ACHN (cell line): ENCODE data around the gene BANP.
A peak's percentile ranks its signal among the peaks of the same experiment; 100 is the strongest.
"Not testable (repeated sequence)": the region's sequence is repeated elsewhere in the genome, so short reads cannot be mapped to it uniquely, and the experiment has no call there.

ENCODE experiments used
- DNase-seq: peaks from one replicate; pipeline ENCODE4 v3.0.0-alpha.2; 2015
- in situ Hi-C: cut with HindIII; loops from 2 replicates; pipeline ENCODE4 v1.10.0; 2017; ENCODE audit warnings: low sequenced_read_pairs, low pct_ligation_motif_present, low pct_unique_long_range_greater_than_20kb

The BANP gene

DNA sequence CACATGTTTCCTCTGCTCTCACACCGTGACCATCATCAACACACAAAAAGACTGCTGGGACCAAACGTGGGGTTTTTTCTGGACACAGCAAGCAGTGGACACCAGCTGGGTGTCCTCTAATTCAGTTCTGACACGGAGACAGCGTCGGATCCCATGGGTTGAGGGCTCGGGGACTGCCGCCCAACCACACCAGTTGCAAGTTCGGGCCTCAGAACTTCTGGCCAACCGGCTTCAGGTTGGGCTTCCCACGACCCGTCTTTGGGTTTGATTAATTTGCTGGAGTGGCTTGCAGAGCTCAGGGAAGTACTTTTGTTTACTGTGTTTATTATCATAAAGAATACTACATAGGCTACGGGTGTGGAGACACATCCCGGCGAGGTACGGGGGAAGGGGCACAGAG is 97.8 kb downstream of the BANP start:
- no peak for DNase-seq
- in situ Hi-C loops, result no loop called here

DNA sequence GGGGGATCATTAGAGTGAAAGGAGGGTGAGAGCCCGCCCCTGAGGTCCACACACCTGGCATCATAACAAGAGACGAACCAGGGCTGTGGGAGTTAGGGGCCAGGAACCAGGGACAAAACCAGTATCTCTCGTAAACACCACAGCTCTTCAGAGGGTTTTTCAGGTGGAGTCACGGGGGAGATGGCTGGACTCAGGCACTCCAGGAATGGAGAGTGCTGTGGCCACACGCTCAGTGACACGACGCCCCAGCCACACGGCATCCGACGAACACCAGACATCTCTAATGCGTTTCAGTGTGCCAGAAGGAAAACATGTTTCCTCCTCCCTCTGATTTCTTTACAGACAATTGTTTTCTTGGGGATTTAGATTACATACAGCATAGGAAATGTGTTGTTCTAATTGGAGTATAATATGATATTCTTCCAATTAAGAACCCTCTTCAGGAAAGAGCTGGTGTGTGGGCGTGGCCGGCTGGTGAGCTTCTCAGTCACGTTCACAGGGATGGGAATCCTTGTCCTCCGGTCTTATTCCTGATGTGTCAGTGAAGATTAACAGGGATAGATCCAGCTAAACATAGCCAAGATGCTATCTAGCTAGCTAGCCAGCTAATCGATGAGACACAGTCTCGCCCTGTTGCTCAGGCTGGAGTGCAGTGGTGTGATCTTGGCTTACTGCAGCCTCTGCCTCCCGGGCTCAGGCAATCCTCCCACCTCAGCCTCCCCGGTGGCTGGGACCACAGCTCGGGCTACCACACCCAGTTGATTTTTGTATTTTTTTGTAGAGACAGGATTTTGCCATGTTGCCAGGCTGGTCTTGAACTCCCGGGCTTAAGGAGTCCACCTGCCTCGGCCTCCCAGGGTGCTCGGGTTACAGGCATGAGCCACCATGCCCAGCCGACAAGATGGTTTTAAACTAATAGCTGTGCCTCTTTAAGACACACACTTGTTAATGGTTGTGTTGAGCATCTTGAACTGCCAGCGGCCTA is 98.6 kb downstream of the BANP start:
- no peak for DNase-seq
- in situ Hi-C loops, result no loop called here

DNA sequence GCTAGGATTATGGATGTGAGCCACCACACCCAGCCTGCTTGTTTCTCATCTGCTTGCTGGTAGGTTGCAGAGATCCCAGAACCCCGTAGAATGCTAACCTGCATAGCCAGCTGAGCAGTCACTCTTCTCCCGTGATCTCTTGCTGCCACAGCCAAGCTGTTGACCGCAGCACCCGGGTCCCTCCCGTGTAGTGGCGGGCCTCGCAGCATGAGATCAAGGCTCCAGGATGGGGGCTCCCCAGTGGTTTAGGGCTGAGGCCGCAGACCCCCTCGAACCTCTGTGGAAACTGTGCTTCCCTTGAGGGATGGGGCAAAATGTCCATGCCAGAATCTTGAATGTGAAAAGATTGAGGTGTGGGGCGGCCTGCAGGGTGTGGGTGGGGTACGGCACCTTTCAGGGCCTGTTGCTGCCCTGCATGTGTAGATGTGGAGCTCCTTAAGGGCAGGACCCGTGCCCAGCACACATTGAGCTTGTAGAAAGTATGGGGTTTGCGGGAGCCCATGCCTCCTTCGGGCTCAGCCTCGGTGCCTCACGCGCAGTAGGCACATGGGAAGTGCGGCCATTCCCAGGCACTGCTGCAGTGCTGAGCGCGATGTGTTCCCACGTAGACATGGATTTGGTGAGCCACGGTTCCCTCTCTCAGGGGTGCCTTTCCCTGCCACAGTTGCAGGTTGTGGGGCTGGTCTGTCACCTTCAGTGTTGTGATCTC is 99.9 kb downstream of the BANP start:
- in situ Hi-C loops, result no loop called here
- DNase-seq, result no peak

DNA sequence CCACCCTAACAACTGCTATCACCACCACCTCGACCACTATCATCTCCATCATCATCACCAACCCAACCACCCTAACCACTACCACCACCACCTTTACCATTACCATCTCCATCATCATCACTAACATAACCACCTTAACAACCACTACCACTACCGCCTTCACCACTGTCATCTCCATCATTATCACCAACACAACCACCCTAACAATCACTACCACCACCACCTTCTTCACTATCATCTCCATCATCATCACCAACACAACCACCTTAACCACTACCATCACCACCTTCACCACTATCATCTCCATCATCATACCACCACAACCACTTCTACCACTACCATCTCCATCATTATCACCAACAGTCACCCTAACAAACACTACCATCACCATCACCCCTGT is 101.4 kb downstream of the BANP start:
- DNase-seq, result no peak
- in situ Hi-C loops, result no loop called here

DNA sequence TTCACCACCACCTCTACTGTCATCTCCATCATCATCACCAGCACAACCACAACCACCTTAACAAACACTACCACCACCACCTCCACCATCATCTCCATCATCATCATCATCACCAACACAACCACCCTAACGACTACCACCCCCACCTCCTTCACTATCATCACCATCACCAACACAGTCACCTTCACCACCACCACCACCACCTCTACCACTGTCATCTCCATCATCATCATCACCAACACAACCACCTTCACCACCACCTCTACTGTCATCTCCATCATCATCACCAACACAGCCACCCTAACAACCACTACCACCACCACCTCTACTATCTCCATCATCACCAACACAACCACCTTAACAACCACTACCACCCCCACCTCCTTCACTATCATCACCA is 102.2 kb downstream of the BANP start:
- in situ Hi-C loops, DNase-seq: not testable (repeated sequence)

DNA sequence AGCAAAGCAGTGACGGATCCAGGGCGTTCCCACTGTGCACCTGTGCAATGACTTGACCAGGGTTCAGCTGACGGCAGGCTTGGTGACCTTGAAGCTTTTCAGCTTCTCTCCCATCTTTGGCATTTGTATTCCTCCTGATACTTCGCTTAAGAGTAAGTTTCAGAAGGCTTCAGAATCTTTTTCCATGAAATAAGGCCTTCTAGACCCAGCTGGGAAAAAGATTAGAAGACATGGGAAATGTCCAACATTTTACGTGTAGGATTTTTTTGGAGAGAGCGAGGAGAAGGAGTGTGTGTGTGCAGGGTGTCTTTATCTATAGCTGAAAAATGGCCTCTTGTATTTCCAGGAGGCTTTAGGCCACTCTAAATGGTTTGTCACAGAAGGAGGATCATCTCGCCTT is 104.1 kb downstream of the BANP start:
- no peak for DNase-seq
- in situ Hi-C loops, result no loop called here

DNA sequence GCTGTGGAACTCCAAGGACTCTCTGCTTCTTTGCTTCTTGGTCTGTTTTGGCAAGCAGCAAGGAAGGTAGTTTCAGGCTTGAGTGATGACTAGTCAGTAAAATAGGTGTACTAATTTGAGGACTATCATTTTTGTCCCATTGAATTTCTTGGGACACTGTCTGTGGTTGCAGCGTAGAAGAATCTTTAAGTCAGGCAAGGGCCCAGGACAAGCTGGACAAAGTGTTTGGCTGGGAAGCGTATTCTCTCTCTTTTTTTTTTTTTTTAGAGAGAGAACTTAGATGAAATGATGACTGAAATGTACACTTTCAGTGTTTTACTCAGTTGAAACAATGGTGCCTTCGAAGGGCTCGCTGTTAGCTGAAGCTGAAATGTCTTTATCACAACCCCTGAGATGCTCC is 105.0 kb downstream of the BANP start:
- no peak for DNase-seq
- in situ Hi-C loops, result no loop called here

DNA sequence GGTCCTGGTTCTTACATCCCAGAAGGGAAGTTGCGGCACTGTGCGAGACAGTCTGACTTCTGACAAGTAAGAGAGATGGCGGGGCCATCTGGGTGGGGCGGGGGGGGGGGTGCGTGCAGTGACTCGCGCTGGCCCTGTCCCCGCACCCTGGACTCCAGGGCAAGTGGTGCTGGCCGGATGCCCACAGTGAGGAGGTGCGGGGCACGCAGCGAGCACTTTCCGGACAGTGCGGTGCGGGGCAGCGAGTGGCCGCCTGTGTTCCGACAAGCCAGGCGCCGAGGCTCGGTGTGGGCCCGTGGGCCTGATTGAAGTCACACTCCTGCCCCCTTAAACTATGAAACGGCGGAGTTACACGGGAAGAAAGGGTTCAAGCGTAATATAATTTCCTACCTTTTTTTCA is 106.4 kb downstream of the BANP start:
- DNase-seq, result no peak
- in situ Hi-C loops, result no loop called here

DNA sequence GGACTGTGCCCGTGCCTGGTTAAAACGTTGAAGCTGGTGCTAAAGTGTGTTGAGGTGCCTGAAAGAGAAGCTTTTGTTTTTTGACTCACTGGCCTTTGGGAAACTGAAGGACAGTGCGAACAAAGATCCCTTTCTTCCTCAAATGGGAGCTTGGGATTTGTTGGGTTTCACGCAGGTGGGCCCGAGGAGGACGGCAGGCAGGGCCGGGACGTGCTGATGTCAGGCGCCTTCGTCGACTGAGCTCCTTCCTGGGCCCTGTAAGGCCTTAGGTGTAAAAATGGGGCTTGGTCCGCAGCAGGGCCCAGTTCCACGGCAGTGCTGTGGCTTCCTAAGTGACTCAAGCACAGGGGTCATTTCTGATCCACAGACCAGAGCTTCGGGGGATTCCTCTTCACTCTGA is 106.9 kb downstream of the BANP start:
- in situ Hi-C loops, result no loop called here
- DNase-seq, result no peak

DNA sequence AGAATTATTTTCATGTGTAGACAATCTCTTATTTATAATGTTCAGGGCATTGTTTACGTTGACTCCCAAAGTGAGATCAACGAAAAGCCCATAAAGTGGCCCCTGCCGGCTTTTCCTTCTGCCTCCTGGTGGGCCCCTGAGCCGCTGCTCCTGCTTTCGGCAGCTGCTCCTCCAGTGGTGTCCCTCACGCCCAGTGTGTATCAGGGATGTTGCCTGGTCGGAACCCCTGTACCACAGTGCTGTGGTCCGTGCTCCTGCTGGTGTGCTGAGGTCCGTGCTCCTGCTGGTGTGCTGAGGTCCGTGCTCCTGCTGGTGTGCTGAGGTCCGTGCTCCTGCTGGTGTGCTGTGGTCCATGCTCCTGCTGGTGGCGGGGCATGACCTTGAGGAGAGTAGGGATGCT is 107.6 kb downstream of the BANP start:
- in situ Hi-C loops, result no loop called here
- no peak for DNase-seq

DNA sequence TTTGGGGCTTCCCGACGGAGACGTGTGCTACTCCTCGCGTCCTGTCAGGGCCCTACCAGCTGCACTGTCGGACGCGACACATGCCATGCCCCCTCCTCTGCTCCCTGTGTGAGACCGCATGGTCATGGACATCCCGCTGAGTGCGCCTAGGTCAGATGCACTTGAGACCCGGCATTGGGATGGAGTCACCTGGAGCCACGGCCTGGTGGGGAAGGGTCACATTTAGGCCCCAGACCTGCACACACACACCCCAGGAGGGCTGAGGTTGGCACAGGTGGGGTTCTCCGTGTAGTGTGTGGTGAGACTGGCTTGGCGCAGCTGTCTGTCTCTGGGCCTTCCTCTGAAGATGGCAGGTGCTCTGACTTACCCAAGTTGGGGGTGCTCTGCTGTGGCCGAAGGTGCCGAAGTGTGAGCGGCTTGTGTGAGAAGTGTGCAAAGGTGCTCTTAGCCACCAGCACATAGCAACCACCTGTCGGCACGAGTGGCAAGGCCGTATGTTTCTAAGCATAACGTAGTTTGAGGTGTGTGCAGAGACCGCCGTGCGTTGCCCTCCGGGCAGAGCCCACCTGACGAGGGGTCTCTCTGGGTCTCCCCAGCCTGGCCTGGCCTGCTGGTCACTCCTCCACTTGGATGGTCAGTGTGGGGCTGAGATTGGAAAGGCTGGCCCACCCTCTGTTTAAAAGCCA is 108.6 kb downstream of the BANP start:
- no peak for DNase-seq
- in situ Hi-C loops, result no loop called here

DNA sequence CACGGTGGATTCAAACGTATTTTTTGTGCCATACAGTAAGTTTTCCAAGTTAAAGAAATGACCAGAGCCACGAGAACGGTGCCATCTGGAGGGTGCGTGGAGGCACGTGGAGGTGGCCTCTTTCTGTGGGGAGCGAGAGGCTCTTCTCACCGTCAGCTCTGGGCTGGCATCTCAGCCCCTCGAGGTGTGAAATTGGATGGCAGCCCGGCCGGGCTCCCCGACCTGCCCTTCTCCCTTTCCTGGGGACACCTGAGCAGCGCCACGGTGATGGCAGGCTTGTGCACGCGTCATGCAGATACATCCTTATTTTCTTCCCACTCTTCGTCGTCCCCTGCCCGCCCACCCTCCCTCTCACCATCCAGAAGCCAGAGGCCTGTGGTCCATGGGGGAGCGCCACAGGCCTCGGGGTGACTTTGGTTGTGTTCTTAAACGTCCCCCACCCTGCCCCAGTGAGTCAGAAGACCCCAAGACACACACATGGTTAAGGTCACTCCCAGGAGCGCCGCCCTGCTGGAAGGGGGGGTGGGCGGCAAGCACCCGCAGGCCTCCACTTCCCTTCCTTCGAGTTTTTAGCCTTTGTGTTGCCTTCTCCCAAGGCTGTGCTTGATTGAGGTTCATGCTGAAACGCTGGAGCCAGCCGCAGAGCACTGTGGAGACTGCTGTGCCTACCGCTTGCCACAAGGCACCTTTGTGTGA is 109.4 kb downstream of the BANP start:
- in situ Hi-C loops, result no loop called here
- DNase-seq, result no peak

DNA sequence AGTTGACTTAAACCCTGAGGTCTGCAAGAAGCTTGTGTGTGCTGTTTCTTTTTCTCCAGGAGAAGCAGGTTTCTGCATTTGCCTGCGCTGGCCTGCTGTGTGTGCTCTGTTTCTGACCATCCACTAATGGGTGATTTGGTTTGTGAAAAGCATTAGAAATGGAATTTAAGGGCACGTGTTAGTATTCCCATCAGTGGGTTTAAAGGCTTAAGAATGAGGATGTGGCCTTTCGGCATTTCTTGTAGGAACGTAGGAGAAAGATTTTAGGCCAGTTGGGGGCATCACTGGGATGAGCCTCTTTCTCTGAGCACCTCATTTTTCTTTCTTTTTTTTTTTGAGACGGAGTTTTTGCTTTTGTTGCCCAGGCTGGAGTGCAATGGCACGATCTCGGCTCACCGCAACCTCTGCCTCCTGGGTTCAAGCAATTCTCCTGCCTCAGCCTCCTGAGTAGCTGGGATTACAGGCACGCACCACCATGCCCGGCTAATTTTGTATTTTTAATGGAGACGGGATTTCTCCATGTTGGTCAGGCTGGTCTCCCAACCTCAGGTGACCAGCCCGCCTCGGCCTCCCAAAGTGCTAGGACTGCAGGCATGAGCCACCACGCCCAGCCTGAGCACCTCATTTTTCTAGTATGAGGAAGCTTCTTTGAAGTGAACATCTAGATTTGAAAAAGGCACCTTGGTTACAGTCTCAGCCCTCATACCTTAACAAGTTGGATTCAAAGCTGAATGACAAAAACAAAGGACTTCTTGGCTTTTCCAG is 110.3 kb downstream of the BANP start:
- in situ Hi-C loops, result no loop called here
- DNase-seq, result no peak

DNA sequence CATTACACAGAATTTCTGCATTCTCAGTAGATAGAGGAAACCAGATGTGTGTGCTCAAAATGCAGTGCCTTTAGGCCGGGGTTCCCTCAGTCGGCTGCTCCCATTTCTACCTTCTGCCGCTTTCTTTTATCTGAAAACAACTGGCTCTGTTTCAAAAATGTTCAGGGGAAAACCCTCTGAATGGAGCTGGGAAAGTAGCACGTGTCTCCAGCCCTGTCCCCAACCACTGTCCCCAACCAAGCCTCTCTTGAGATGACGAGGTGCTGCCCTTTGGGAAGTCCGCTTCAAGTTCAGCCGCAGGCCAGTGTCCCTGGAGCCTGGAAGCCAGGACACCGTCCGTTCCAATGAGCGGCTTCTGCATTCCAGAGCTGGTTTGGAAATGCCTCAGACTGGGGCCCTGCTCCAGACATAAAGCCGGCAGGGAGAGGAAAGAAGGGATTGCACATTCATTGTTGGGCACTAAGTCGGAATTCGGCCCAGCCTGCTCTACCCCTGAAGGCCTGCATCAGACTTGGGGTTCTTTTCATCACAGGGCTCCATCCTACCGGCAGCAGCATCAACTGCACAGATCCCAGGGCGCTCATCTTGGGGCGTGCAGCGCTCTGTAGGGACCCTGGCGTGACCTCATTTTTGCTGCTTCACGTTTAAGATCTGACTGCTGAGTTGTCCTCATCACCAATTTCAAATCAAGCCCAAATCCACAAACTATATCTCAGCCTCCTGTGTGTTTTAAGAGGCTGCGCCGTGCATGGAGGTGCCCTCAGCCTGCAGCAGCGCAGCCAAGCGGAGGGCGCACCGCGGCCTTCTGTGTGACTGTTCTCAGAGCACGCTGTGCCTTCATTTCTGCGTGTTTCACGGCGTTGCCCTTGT is 111.3 kb downstream of the BANP start:
- DNase-seq, result peak; percentile 78
- in situ Hi-C loops, result no loop called here

DNA sequence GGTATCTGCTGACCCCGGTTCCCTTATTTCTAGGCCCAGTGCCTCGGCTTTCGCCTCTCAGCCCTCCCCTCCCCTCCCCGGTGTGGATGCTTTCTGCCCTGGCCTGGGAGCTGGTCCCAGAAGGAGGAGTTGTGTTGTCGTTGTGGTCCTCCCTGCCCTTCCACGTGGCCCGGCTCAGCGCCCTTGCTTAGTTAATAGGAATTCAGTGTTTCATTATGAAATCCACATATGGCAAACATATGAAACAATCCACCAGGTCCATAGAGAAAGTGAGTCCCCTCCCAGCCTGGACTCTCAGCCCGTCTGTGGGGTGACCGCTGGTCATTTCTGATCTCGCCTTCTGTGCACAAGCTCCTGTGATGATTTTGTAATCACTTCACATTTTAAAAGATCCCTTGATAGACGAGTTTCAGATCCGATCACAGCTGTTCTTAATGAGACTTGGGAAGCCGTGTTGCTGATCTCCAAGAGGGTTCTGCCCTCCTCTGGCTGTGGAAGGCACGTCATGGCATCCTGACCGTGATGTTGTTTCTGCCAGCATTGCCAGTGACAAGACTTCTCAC is 112.1 kb downstream of the BANP start:
- peak; percentile 19 for DNase-seq

DNA sequence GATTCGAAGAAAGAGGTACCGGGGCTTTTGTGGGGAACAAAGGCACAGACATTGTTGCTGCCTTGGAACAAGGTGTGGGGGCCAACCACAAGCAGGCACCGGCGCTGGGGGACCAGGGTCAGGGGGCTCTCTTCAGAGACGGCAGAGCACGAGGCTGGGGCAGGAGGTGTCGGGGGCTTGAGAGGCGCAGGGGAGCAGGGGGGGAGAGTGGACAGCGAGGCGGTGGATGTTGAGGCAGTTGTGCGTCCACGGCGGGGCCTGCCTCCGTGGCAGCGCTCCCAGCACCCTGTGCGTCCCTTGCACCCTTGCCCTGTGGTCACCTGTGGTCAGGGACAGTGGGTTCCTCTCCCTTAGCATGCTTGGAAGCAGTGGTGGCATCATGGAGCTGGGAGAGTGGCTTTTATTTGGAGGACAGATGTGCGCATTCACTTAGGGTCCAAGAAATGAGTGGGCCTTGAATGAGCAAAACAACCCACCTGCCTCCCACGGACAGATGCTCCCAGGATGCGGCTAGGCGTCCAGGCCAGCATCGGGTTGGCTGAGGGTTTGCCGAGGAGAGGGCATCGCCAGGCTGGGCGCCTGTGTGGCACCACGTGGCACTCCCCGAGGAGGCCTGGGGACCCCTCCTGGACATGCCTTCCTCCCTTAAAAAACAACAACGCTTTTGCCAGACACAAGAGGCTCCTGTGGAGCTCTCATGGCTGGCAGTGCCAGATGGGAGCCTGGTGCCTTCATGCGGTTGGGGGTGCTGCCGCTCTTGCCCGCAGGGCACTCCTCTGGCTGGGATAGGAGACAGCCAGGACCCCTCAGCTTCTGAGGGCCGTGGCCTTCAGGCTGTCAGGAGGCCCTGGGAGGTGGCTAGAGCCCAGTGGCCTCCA is 113.0 kb downstream of the BANP start:
- in situ Hi-C loops, result no loop called here
- no peak for DNase-seq

More for the DNA sequence above, 112.1 kb downstream of the BANP start:
- in situ Hi-C loops, result no loop called here
